Common myeloid progenitor, CD34-positive (primary cell): Measurements from ENCODE around the gene PLEKHG1.

Source experiments
- CTCF ChIA-PET: fragments of 350-600 bp; sonication (Branson Sonifier 250); formaldehyde crosslinking; loops from one replicate; lab custom pipeline; 2021; ENCODE audit warnings: antibody characterized with exemption; lab: Charles Lee
- POLR2A ChIA-PET: fragments of 350-600 bp; sonication (Branson Sonifier 250); formaldehyde crosslinking; loops from one replicate; lab custom pipeline; 2021; ENCODE audit warnings: antibody characterized with exemption; lab: Charles Lee
- DNase-seq, 3 donors: peaks; one replicate each; pipeline versions ENCODE4 v3.0.0 to v3.0.0-alpha.2; 2013
- H3K27ac ChIP-seq, 2 experiments: 1 replicate in 1 of 2; 2 replicates in 1 of 2; pipeline ENCODE4 v1.7.0; 2013; ENCODE audit warnings: inconsistent platforms in 2 of 2, low read length in 2 of 2, mild to moderate bottlenecking in 2 of 2, low read depth in 1 of 2, moderate library complexity in 1 of 2; ENCODE audit not compliant: severe bottlenecking in 2 of 2, insufficient read depth in 1 of 2, poor library complexity in 1 of 2
- H3K27me3 ChIP-seq, 5 experiments: replicated peaks in 2 of 5; 1 replicate in 3 of 5; 2 replicates in 2 of 5; pipeline versions ENCODE4 v1.6.1 to v1.7.0; 2013; ENCODE audit warnings: low read length in 4 of 5, mild to moderate bottlenecking in 2 of 5, moderate library complexity in 2 of 5, inconsistent platforms in 1 of 5; ENCODE audit not compliant: insufficient read depth in 5 of 5, control insufficient read depth in 4 of 5
- H3K36me3 ChIP-seq, 4 experiments: 1 replicate in 2 of 4; 2 replicates in 2 of 4; pipeline versions ENCODE4 v1.6.1 to v1.7.0; 2013; ENCODE audit warnings: low read length in 3 of 4, control low read depth in 1 of 4, mild to moderate bottlenecking in 1 of 4; ENCODE audit not compliant: control insufficient read depth in 4 of 4, insufficient read depth in 4 of 4
- H3K4me1 ChIP-seq, 4 experiments: 1 replicate in 3 of 4; 2 replicates in 1 of 4; pipeline versions ENCODE4 v1.6.1 to v1.7.1; 2013; ENCODE audit warnings: low read length in 3 of 4, mild to moderate bottlenecking in 3 of 4, control low read depth in 1 of 4, inconsistent platforms in 1 of 4, moderate library complexity in 1 of 4; ENCODE audit not compliant: control insufficient read depth in 4 of 4, insufficient read depth in 4 of 4; ENCODE audit errors: control extremely low read depth in 1 of 4
- H3K4me3 ChIP-seq, 7 experiments: 1 replicate in 4 of 7; 2 replicates in 3 of 7; pipeline versions ENCODE4 v1.5.1 to v1.7.0; 2013; ENCODE audit warnings: mild to moderate bottlenecking in 7 of 7, low read length in 6 of 7, moderate library complexity in 6 of 7, inconsistent platforms in 2 of 7, low read depth in 2 of 7, control low read depth in 1 of 7; ENCODE audit not compliant: insufficient read depth in 4 of 7, control insufficient read depth in 1 of 7; ENCODE audit errors: extremely low read depth in 1 of 7
- H3K9me3 ChIP-seq, 5 experiments: 1 replicate in 4 of 5; 2 replicates in 1 of 5; pipeline versions ENCODE4 v1.6.1 to v1.7.1; 2013; ENCODE audit warnings: low read length in 4 of 5, mild to moderate bottlenecking in 2 of 5, inconsistent platforms in 1 of 5, low read depth in 1 of 5, moderate library complexity in 1 of 5; ENCODE audit not compliant: control insufficient read depth in 4 of 5, insufficient read depth in 2 of 5; ENCODE audit errors: control extremely low read depth in 1 of 5
- WGBS: methylation state at CpG from one replicate; pipeline ENCODE4 v1.1.5; 2013; ENCODE audit not compliant: insufficient coverage; 5-methylcytosine and 5-hydroxymethylcytosine counted together

Gene PLEKHG1

GRCh38 chr6:150576651-150577226 lies 22.9 kb upstream of the PLEKHG1 start:
- no peak overlapping the region for H3K27ac ChIP-seq
- peaks cover 0 to 3% (median 0%) of the 10 kb centered on the region in 5 experiments for H3K9me3 ChIP-seq
- peaks cover 0 to 13% (median 11%) of the 10 kb centered on the region in 4 experiments for H3K4me1 ChIP-seq
- peaks cover 0 to 65% (median 13%) of the 10 kb centered on the region in 5 experiments for H3K27me3 ChIP-seq
- POLR2A ChIA-PET = no interaction called here
- CTCF ChIA-PET = no interaction called here
- no peak for DNase-seq
- 75% methylated on average over 12 of the region's 15 CpGs for WGBS
- no peaks in the 10 kb centered on the region for H3K36me3 ChIP-seq
- no peak overlapping the region for H3K4me3 ChIP-seq

GRCh38 chr6:150579611-150580010 lies 20.1 kb upstream of the PLEKHG1 start:
- CTCF ChIA-PET = no interaction called here
- H3K4me3 ChIP-seq = no peak overlapping the region
- 100% methylated on average over 2 of the region's 4 CpGs for WGBS

GRCh38 chr6:150580489-150580888 lies 19.2 kb upstream of the PLEKHG1 start:
- Histone ChIP-seq H3K27ac (no peak overlapping the region), H3K27me3 (peaks cover 0 to 43% (median 7%) of the 10 kb centered on the region in 5 experiments), H3K9me3 (no peaks in the 10 kb centered on the region), H3K4me1 (no peaks in the 10 kb centered on the region), H3K4me3 (no peak overlapping the region), H3K36me3 (no peaks in the 10 kb centered on the region)
- no peak for DNase-seq
- CTCF ChIA-PET = no interaction called here
- WGBS = 100% methylated on average over 1 of the region's 2 CpGs
- POLR2A ChIA-PET = no interaction called here

More at GRCh38 chr6:150579611-150580010, 20.1 kb upstream of the PLEKHG1 start:
- no peak overlapping the region for H3K27ac ChIP-seq
- H3K4me1 ChIP-seq = peaks cover 0 to 2% (median 2%) of the 10 kb centered on the region in 4 experiments
- peaks cover 0 to 48% (median 7%) of the 10 kb centered on the region in 5 experiments for H3K27me3 ChIP-seq
- POLR2A ChIA-PET = interaction anchor here (0.6 kb wide), 1 partner anchor 100 kb away, joined by 3 read pairs; no protein-coding TSS in a partner anchor
- no peaks in the 10 kb centered on the region for H3K36me3 ChIP-seq
- DNase-seq = no peak
- H3K9me3 ChIP-seq = no peaks in the 10 kb centered on the region

GRCh38 chr6:150584065-150584464 lies 15.6 kb upstream of the PLEKHG1 start:
- Histone ChIP-seq H3K27ac (no peak overlapping the region), H3K4me1 (no peaks in the 10 kb centered on the region), H3K4me3 (no peak overlapping the region), H3K9me3 (no peaks in the 10 kb centered on the region), H3K36me3 (no peaks in the 10 kb centered on the region), H3K27me3 (peaks cover 0 to 19% (median 2%) of the 10 kb centered on the region in 5 experiments)
- no peak for DNase-seq
- ChIA-PET POLR2A (no interaction called here), CTCF (no interaction called here)
- WGBS = 97% methylated on average over 4 of the region's 5 CpGs

GRCh38 chr6:150584596-150584995 lies 15.1 kb upstream of the PLEKHG1 start:
- POLR2A ChIA-PET = no interaction called here
- H3K27me3 ChIP-seq = peaks cover 0 to 18% (median 2%) of the 10 kb centered on the region in 5 experiments
- WGBS = 100% methylated on average over 1 of the region's 1 CpG
- CTCF ChIA-PET = no interaction called here
- no peak overlapping the region for H3K27ac ChIP-seq
- no peak overlapping the region for H3K4me3 ChIP-seq
- DNase-seq = no peak
- H3K9me3 ChIP-seq = no peaks in the 10 kb centered on the region
- H3K36me3 ChIP-seq = no peaks in the 10 kb centered on the region
- H3K4me1 ChIP-seq = no peaks in the 10 kb centered on the region

GRCh38 chr6:150586850-150587359 lies 12.8 kb upstream of the PLEKHG1 start:
- CTCF ChIA-PET = interaction anchor here (0.9 kb wide), 1 partner anchor 12 kb away, joined by 3 read pairs; no protein-coding TSS in a partner anchor
- no peak overlapping the region for H3K4me3 ChIP-seq
- no peaks in the 10 kb centered on the region for H3K9me3 ChIP-seq
- H3K27ac ChIP-seq = no peak overlapping the region
- 100% methylated on average over 11 of the region's 12 CpGs for WGBS
- POLR2A ChIA-PET = no interaction called here
- H3K27me3 ChIP-seq = peaks cover 0 to 9% (median 2%) of the 10 kb centered on the region in 5 experiments
- H3K36me3 ChIP-seq = no peaks in the 10 kb centered on the region
- DNase-seq = no peak
- no peaks in the 10 kb centered on the region for H3K4me1 ChIP-seq

- POLR2A ChIA-PET = no interaction called here
- Histone ChIP-seq H3K27me3 (peaks cover 0 to 11% (median 2%) of the 10 kb centered on the region in 5 experiments), H3K27ac (no peak overlapping the region), H3K4me3 (no peak overlapping the region), H3K36me3 (no peaks in the 10 kb centered on the region), H3K9me3 (peaks cover 0 to 2% (median 0%) of the 10 kb centered on the region in 5 experiments), H3K4me1 (no peaks in the 10 kb centered on the region)
- CTCF ChIA-PET = no interaction called here
- WGBS = 52% methylated on average over 2 of the region's 4 CpGs
- DNase-seq = no peak
Measured at GRCh38 chr6:150587637-150588036, 12.0 kb upstream of the PLEKHG1 start.
